H1 (cell line): ENCODE data around the gene XRN2. TPM values are rescaled to one million over a fixed set of nuclear protein-coding genes. Genes with fewer than 3 reads are reported as not detected.

Source experiments
- BCL11A ChIP-seq, 2 experiments: IDR thresholded peaks; one replicate each; pipeline ENCODE4 v1.6.1; 2011; ENCODE audit warnings: low read depth in 2 of 2, low read length in 2 of 2, mild to moderate bottlenecking in 2 of 2
- EP300 ChIP-seq, 2 experiments: IDR thresholded peaks; 1 replicate in 1 of 2; 2 replicates in 1 of 2; pipeline ENCODE4 v1.6.1; 2011 to 2012; ENCODE audit warnings: low read depth in 2 of 2, low read length in 2 of 2, mild to moderate bottlenecking in 2 of 2, borderline replicate concordance in 1 of 2, inconsistent platforms in 1 of 2, moderate library complexity in 1 of 2
- SP2 ChIP-seq: IDR thresholded peaks from 2 replicates; pipeline ENCODE4 v1.6.1; 2012; ENCODE audit warnings: mild to moderate bottlenecking, low read length, inconsistent platforms
- polyA plus RNA-seq, 7 experiments: library from polyadenylated mRNA; depleted of rRNA in 3 of 7; stranded (reverse) in 5 of 7; unstranded in 2 of 7; fragments of >200 nt in 5 of 7; fragments of 200-250 nt in 2 of 7; gene quantifications; 1 replicate in 5 of 7; 2 replicates in 1 of 7; 4 replicates in 1 of 7; pipeline versions ENCODE4 v1.2.1 to v1.2.3, GENCODE V29; 2011 to 2013; ENCODE audit warnings: missing spikeins in 2 of 7, mixed read lengths in 2 of 7
- total RNA-seq: library from RNA; stranded (reverse); fragmentation: NEBNext Ultra II Directional; extraction: Animal tissue kit (Norgen Biotek cat#: 25700); gene quantifications from 2 replicates; pipeline ENCODE4 v1.2.1, GENCODE V29; 2021

Gene XRN2
- total and polyA plus RNA-seq, 2 of the 8 experiments (the other 6 are each of a cell fraction or from before 2014, with no cell fraction given) = 60.3 to 139 TPM

GRCh38 chr20:21352703-21353102, 49.6 kb downstream of the XRN2 start (continued):
- TF ChIP-seq SP2 (no peak), EP300 (IDR thresholded peaks at IDR 0.05; ENCODE audit: borderline replicate concordance in 1 of 2, low read depth in 2 of 2, low read length in 2 of 2) (no peak), BCL11A (IDR thresholded peaks at IDR 0.05; ENCODE audit: low read depth in 2 of 2, low read length in 2 of 2) (no peak)
